Parathyroid adenoma (tissue), 2 donors: Measurements from ENCODE around the gene PLEKHB2.
"Not testable (repeated sequence)": the region's sequence is repeated elsewhere in the genome, so short reads cannot be mapped to it uniquely, and the experiment has no call there.

Experiments
- H2AFZ ChIP-seq: fragments of 300-600 bp; sonication (generic); one replicate; pipeline ENCODE4 v1.7.0; 2017; ENCODE audit warnings: antibody characterized with exemption, mild to moderate bottlenecking
- H3K27ac ChIP-seq: fragments of 300-600 bp; sonication (generic); one replicate; pipeline ENCODE4 v1.7.0; 2017
- H3K27me3 ChIP-seq: fragments of 300-600 bp; sonication (generic); one replicate; pipeline ENCODE4 v1.7.0; 2017; ENCODE audit warnings: low read length; ENCODE audit not compliant: control insufficient read depth, insufficient read depth
- H3K36me3 ChIP-seq: fragments of 300-600 bp; sonication (generic); one replicate; pipeline ENCODE4 v1.7.0; 2017; ENCODE audit warnings: low read length; ENCODE audit not compliant: control insufficient read depth, insufficient read depth
- H3K4me1 ChIP-seq: fragments of 300-600 bp; sonication (generic); one replicate; pipeline ENCODE4 v1.7.0; 2017; ENCODE audit warnings: control low read depth
- H3K4me2 ChIP-seq: fragments of 300-600 bp; sonication (generic); one replicate; pipeline ENCODE4 v1.7.0; 2017; ENCODE audit warnings: low read length
- H3K4me3 ChIP-seq: fragments of 300-600 bp; sonication (generic); one replicate; pipeline ENCODE4 v1.7.0; 2017; ENCODE audit warnings: low read depth, low read length
- H3K79me2 ChIP-seq: fragments of 300-600 bp; sonication (generic); one replicate; pipeline ENCODE4 v1.7.0; 2017; ENCODE audit warnings: control low read depth
- H3K9ac ChIP-seq: fragments of 300-600 bp; sonication (generic); one replicate; pipeline ENCODE4 v1.7.0; 2017; ENCODE audit warnings: mild to moderate bottlenecking
- H3K9me3 ChIP-seq: fragments of 300-600 bp; sonication (generic); one replicate; pipeline ENCODE4 v1.7.0; 2017; ENCODE audit warnings: low read length; ENCODE audit not compliant: control insufficient read depth
- TF ChIP-seq, protein P1 (sequence below): fragments of 300-600 bp; sonication (generic); IDR thresholded peaks from one replicate; pipeline ENCODE4 v1.7.0; 2017; ENCODE audit warnings: antibody characterized with exemption, mild to moderate bottlenecking
- donor health status: primary hyperparathyroidism.

PLEKHB2 gene

GRCh38 chr2:131076707-131077106 is 28.4 kb upstream of the PLEKHB2 start:
- no peak overlapping the region for H3K4me3 ChIP-seq
- H3K79me2 ChIP-seq = peaks cover 75% of the 10 kb centered on the region
- no peaks in the 10 kb centered on the region for H3K9me3 ChIP-seq
- H3K9ac ChIP-seq = no peak overlapping the region
- no peak overlapping the region for H2AFZ ChIP-seq
- H3K27me3 ChIP-seq = no peaks in the 10 kb centered on the region
- peaks cover 8% of the 10 kb centered on the region for H3K4me1 ChIP-seq
- no peak overlapping the region for H3K4me2 ChIP-seq
- no peak overlapping the region for H3K27ac ChIP-seq
- no peaks in the 10 kb centered on the region for H3K36me3 ChIP-seq
- TF ChIP-seq, protein P1, sequence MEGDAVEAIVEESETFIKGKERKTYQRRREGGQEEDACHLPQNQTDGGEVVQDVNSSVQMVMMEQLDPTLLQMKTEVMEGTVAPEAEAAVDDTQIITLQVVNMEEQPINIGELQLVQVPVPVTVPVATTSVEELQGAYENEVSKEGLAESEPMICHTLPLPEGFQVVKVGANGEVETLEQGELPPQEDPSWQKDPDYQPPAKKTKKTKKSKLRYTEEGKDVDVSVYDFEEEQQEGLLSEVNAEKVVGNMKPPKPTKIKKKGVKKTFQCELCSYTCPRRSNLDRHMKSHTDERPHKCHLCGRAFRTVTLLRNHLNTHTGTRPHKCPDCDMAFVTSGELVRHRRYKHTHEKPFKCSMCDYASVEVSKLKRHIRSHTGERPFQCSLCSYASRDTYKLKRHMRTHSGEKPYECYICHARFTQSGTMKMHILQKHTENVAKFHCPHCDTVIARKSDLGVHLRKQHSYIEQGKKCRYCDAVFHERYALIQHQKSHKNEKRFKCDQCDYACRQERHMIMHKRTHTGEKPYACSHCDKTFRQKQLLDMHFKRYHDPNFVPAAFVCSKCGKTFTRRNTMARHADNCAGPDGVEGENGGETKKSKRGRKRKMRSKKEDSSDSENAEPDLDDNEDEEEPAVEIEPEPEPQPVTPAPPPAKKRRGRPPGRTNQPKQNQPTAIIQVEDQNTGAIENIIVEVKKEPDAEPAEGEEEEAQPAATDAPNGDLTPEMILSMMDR = no peak

GRCh38 chr2:131077182-131077846 is 27.8 kb upstream of the PLEKHB2 start:
- Histone ChIP-seq H3K4me1 (peaks cover 8% of the 10 kb centered on the region), H3K27ac (no peak overlapping the region), H3K9me3 (no peaks in the 10 kb centered on the region), H3K9ac (no peak overlapping the region), H3K4me2 (no peak overlapping the region), H3K4me3 (no peak overlapping the region), H3K27me3 (no peaks in the 10 kb centered on the region), H3K36me3 (no peaks in the 10 kb centered on the region), H3K79me2 (peaks cover 77% of the 10 kb centered on the region), H2AFZ (no peak overlapping the region)
- TF ChIP-seq, protein P1 = no peak

DNA sequence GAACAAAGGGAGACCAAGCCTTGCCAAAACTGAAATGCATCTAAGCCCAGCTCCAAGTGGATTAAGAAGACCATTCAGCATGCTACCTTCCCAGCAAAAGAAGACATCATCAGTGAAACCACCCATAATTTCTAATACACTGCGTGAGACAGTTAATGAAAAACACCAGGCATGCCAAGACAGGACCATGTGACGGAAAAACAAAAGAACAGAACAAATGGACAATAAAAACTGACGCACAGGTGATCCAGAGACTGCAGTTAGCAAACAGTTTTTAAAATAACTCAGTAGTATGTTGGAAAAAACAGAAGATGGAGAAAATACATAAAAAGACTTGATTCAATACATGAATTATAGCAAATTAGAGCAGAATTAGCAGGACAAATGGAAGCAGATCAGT is 27.2 kb upstream of the PLEKHB2 start:
- Histone ChIP-seq H3K27me3 (no peaks in the 10 kb centered on the region), H2AFZ (no peak overlapping the region), H3K4me3 (no peak overlapping the region), H3K4me2 (no peak overlapping the region), H3K27ac (no peak overlapping the region), H3K79me2 (peaks cover 76% of the 10 kb centered on the region), H3K36me3 (no peaks in the 10 kb centered on the region), H3K4me1 (peaks cover 8% of the 10 kb centered on the region), H3K9me3 (no peaks in the 10 kb centered on the region), H3K9ac (no peak overlapping the region)
- TF ChIP-seq, protein P1 = no peak

GRCh38 chr2:131079931-131080330 is 25.2 kb upstream of the PLEKHB2 start:
- not testable (repeated sequence) for H3K4me3 ChIP-seq, H3K4me1 ChIP-seq, H3K4me2 ChIP-seq, H3K27me3 ChIP-seq, H3K9me3 ChIP-seq, H2AFZ ChIP-seq, H3K27ac ChIP-seq, H3K9ac ChIP-seq, H3K36me3 ChIP-seq
- peaks cover 73% of the 10 kb centered on the region for H3K79me2 ChIP-seq

DNA sequence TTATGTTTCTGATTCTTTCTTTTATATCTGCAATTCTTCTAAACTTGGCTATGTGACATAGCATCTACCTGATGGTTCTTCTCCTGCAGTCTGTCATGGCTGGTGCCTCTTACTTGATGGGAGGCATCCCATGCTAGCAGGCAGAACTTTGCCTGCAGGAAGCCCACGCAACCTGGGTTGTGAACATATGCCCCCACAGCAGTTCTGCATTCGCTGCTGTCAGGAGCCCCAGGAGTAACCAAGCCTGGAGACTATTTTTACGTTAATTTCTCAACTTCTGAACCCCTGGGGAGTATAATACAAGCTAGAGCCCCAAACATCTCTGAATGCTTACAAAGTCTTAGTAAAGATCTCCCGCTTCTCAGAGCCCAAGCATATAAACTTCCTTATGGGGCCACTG is 23.9 kb upstream of the PLEKHB2 start:
- TF ChIP-seq, protein P1 = no peak
- Histone ChIP-seq H3K9me3 (no peaks in the 10 kb centered on the region), H3K4me1 (peaks cover 4% of the 10 kb centered on the region), H3K4me3 (no peak overlapping the region), H3K27me3 (no peaks in the 10 kb centered on the region), H3K79me2 (peaks cover 75% of the 10 kb centered on the region), H3K9ac (no peak overlapping the region), H2AFZ (no peak overlapping the region), H3K4me2 (no peak overlapping the region), H3K27ac (no peak overlapping the region), H3K36me3 (no peaks in the 10 kb centered on the region)
